KMS-11 (cell line): ENCODE results near the gene CDH13.

Experiments
- H2AFZ ChIP-seq: fragments of 200-600 bp; sonication (generic); 2 replicates; pipeline ENCODE4 v1.6.1; 2016; ENCODE audit warnings: antibody characterized with exemption, mixed run types, low read depth
- H3K27ac ChIP-seq: fragments of 200-600 bp; sonication (generic); 2 replicates; pipeline ENCODE4 v1.6.1; 2016; ENCODE audit warnings: mild to moderate bottlenecking, mixed run types
- H3K27me3 ChIP-seq: fragments of 200-600 bp; sonication (generic); 2 replicates; pipeline ENCODE4 v1.6.1; 2017; ENCODE audit warnings: mild to moderate bottlenecking, low read depth, mixed run types, moderate library complexity; ENCODE audit not compliant: insufficient read depth
- H3K36me3 ChIP-seq: fragments of 200-600 bp; sonication (generic); 2 replicates; pipeline ENCODE4 v1.6.1; 2017; ENCODE audit warnings: mild to moderate bottlenecking, mixed run types; ENCODE audit not compliant: insufficient read depth
- H3K4me1 ChIP-seq: fragments of 200-600 bp; sonication (generic); 2 replicates; pipeline ENCODE4 v1.6.1; 2016; ENCODE audit warnings: mild to moderate bottlenecking, low read depth, mixed run types; ENCODE audit not compliant: poor library complexity, severe bottlenecking
- H3K4me2 ChIP-seq: fragments of 200-600 bp; sonication (generic); 2 replicates; pipeline ENCODE4 v1.7.0; 2016; ENCODE audit warnings: mild to moderate bottlenecking, mixed run types
- H3K4me3 ChIP-seq: fragments of 200-600 bp; sonication (generic); IDR thresholded peaks from 2 replicates; pipeline ENCODE4 v1.6.1; 2017; ENCODE audit warnings: low read depth, low read length, mixed read lengths; ENCODE audit not compliant: insufficient read depth
- H3K79me2 ChIP-seq: fragments of 200-600 bp; sonication (generic); 2 replicates; pipeline ENCODE4 v1.6.1; 2016; ENCODE audit warnings: low read depth, mixed run types; ENCODE audit not compliant: insufficient read depth
- H3K9ac ChIP-seq: fragments of 200-600 bp; sonication (generic); 2 replicates; pipeline ENCODE4 v1.6.1; 2016; ENCODE audit warnings: mild to moderate bottlenecking, mixed run types
- H4K20me1 ChIP-seq: fragments of 200-600 bp; sonication (generic); 2 replicates; pipeline ENCODE4 v1.6.1; 2016; ENCODE audit warnings: mild to moderate bottlenecking, mixed run types; ENCODE audit not compliant: insufficient read depth
- TF ChIP-seq, protein P1 (sequence below): fragments of 200-600 bp; sonication (generic); conservative IDR thresholded peaks from 2 replicates; pipeline ENCODE4 v1.6.1; 2017; ENCODE audit warnings: low read depth, mild to moderate bottlenecking, antibody characterized with exemption, low read length, moderate library complexity, mixed read lengths

The CDH13 gene

DNA sequence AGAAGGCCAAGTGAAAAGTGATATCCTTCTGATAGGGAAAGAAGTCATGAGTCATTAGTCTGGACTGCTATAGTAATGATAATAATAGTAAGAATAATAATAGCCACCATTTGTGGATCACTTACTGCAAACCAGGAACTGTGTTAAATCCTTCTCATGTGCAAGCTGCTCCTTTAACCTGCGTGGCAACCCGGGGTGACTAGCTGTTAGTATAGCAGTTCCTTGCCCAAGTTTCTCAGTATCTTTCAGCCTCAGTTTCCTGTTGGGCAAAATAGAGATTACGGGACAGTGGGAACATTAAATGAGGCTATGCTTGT, 129.5 kb downstream of the CDH13 start:
- H3K36me3 ChIP-seq = no peaks in the 10 kb centered on the region
- no peak overlapping the region for H2AFZ ChIP-seq
- no peak overlapping the region for H3K27ac ChIP-seq

DNA sequence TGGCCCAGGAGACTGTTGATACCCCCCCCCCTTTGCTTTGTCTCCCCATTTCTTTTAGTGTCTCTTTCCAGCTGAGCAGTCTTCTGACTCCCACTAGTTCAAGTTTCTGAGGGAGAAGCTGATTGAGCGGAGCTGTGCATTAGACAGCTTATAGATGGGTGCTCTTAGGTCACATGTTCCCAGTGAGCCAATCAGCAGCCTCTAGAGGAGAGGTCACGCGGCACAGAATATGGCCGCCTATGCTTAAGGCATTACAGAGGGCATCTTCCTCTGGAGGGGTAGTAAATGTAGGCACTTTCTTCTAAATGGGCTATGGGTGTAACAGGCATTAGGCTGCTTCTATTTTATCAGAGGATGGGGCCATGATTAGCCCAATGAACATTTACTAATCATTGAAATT, 131.6 kb downstream of the CDH13 start:
- Histone ChIP-seq H4K20me1 (no peaks in the 10 kb centered on the region), H3K27ac (no peak overlapping the region), H3K4me3 (no peak overlapping the region), H3K27me3 (no peaks in the 10 kb centered on the region), H3K4me1 (no peaks in the 10 kb centered on the region), H3K79me2 (no peaks in the 10 kb centered on the region), H2AFZ (no peak overlapping the region), H3K9ac (no peak overlapping the region), H3K36me3 (no peaks in the 10 kb centered on the region), H3K4me2 (no peak overlapping the region)
- TF ChIP-seq, protein P1, sequence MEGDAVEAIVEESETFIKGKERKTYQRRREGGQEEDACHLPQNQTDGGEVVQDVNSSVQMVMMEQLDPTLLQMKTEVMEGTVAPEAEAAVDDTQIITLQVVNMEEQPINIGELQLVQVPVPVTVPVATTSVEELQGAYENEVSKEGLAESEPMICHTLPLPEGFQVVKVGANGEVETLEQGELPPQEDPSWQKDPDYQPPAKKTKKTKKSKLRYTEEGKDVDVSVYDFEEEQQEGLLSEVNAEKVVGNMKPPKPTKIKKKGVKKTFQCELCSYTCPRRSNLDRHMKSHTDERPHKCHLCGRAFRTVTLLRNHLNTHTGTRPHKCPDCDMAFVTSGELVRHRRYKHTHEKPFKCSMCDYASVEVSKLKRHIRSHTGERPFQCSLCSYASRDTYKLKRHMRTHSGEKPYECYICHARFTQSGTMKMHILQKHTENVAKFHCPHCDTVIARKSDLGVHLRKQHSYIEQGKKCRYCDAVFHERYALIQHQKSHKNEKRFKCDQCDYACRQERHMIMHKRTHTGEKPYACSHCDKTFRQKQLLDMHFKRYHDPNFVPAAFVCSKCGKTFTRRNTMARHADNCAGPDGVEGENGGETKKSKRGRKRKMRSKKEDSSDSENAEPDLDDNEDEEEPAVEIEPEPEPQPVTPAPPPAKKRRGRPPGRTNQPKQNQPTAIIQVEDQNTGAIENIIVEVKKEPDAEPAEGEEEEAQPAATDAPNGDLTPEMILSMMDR = no peak

More for the DNA sequence above, 129.5 kb downstream of the CDH13 start:
- Histone ChIP-seq H3K4me3 (no peak overlapping the region), H4K20me1 (no peaks in the 10 kb centered on the region), H3K79me2 (no peaks in the 10 kb centered on the region), H3K4me1 (no peaks in the 10 kb centered on the region), H3K27me3 (no peaks in the 10 kb centered on the region), H3K4me2 (no peak overlapping the region), H3K9ac (no peak overlapping the region)
- TF ChIP-seq, protein P1 = no peak

DNA sequence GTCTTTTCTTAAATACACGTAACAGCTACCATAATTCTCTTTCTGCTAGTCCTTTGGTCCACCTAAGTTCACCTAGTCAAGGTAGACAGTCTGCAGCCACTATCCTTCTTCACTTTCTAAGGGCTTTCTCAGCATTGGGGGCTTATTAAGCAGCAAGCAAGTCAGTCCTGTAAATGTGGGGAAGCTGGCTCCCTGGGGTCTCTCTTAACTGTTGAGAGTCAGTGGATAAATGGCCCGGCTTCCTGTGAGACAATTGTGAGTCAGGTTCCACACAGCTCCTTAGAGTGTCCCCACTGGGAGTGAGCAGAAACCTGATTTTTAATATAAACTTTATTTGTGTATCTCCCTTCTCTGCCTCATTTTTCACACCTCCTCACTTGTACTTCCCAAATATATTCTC, 132.1 kb downstream of the CDH13 start:
- no peaks in the 10 kb centered on the region for H3K36me3 ChIP-seq
- no peak overlapping the region for H2AFZ ChIP-seq
- H3K79me2 ChIP-seq = no peaks in the 10 kb centered on the region
- H3K4me3 ChIP-seq = no peak overlapping the region
- H4K20me1 ChIP-seq = no peaks in the 10 kb centered on the region
- H3K9ac ChIP-seq = no peak overlapping the region
- H3K27ac ChIP-seq = no peak overlapping the region
- TF ChIP-seq, protein P1 = no peak
- H3K4me1 ChIP-seq = no peaks in the 10 kb centered on the region
- H3K4me2 ChIP-seq = no peak overlapping the region
- no peaks in the 10 kb centered on the region for H3K27me3 ChIP-seq

DNA sequence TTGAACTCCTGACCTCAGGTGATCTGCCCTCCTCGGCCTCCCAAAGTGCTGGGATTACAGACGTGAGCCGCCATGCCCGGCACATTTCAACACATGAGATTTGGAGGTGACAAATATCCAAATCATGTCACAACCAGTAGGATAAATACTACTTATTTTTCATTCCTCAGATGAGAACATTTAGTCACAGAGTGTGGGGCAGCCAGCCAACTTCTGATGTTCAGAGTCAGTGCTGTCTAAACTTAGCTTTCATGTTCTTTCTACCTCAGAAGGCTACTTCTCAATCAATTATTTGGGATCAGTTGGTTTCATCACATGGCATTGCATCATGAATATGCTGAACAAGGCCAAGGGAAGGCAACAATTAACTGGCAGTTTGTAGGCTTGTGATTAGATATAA, 134.5 kb downstream of the CDH13 start:
- Histone ChIP-seq H3K36me3 (no peaks in the 10 kb centered on the region), H3K4me3 (no peak overlapping the region), H3K4me2 (no peak overlapping the region), H4K20me1 (no peaks in the 10 kb centered on the region), H2AFZ (no peak overlapping the region), H3K9ac (no peak overlapping the region), H3K27ac (no peak overlapping the region), H3K4me1 (no peaks in the 10 kb centered on the region), H3K79me2 (no peaks in the 10 kb centered on the region), H3K27me3 (no peaks in the 10 kb centered on the region)
- TF ChIP-seq, protein P1 = no peak

DNA sequence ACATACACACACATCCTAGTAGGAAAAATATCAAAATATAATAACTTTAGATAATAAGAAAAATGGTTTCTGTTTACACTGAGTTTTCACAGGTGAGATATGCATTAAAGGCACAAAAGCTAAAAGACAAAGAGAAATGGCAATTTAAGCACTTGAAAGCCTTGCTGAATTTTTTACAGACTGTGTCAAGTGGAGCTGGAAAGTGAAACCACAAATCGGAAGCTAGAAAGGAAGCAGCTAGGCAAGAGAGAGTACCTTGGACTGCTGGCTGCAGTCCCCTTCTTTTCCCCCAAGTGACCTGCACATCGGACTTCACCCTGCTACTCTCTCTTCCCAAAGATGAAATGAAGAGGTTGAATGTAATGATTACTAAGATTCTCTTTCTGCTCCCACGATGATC, 135.1 kb downstream of the CDH13 start:
- TF ChIP-seq, protein P1 = no peak
- no peak overlapping the region for H3K9ac ChIP-seq
- no peaks in the 10 kb centered on the region for H3K27me3 ChIP-seq
- no peak overlapping the region for H3K4me3 ChIP-seq
- no peaks in the 10 kb centered on the region for H3K4me1 ChIP-seq
- H4K20me1 ChIP-seq = no peaks in the 10 kb centered on the region
- no peak overlapping the region for H3K27ac ChIP-seq
- no peak overlapping the region for H2AFZ ChIP-seq
- H3K36me3 ChIP-seq = no peaks in the 10 kb centered on the region
- H3K4me2 ChIP-seq = no peak overlapping the region
- no peaks in the 10 kb centered on the region for H3K79me2 ChIP-seq
